Endometrial microvascular endothelial cells (primary cell): Measurements from ENCODE around the gene AUTS2. TPM values are rescaled to one million over a fixed set of nuclear protein-coding genes. Genes with fewer than 3 reads are reported as not detected.

Source experiments
- in situ Hi-C: cut with HindIII; loops from 2 replicates; pipeline ENCODE4 v1.10.0; 2017; ENCODE audit warnings: low sequenced_read_pairs, low pct_unique_long_range_greater_than_20kb; ENCODE audit errors: inconsistent ontology term
- total RNA-seq: library from RNA; depleted of rRNA; stranded (reverse); fragments of >200 nt; gene quantifications from one replicate; pipeline ENCODE4 v1.2.3, GENCODE V29; 2015; ENCODE audit errors: inconsistent ontology term

AUTS2 gene
- total RNA-seq, 1 donor from 2014 or later, result 0.09 TPM

GRCh38 chr7:70835658-70836057, 1237.4 kb downstream of the AUTS2 start:
- in situ Hi-C loops, result no loop called here

- in situ Hi-C loops, result no loop called here
Measured at GRCh38 chr7:70836279-70836678, 1238.0 kb downstream of the AUTS2 start.

- in situ Hi-C loops, result no loop called here
Measured at GRCh38 chr7:70836946-70837345, 1238.7 kb downstream of the AUTS2 start.

DNA sequence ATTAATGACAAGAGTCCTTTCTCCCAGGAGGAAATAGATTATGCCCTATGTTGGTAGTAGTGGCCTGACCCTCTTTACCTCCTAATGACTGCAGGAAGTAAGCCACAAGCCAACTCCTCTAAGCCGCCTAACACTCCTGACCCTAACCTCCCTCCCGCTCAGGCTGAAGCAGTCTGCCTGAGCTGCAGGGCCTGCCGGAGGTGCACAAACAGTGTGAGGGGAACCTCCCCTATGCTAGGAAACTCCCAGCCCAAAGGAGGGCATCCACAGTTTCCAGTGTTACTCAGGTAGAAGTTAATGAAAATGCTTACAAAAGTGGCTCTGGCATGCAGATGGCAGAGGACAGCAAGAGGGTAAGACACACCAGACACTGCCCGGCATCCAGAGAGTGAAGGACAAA, 1239.3 kb downstream of the AUTS2 start:
- in situ Hi-C loops, result no loop called here

GRCh38 chr7:70838292-70838907, 1240.1 kb downstream of the AUTS2 start:
- in situ Hi-C loops, result no loop called here
